HepG2 (cell line): Measurements from ENCODE around the gene ANAPC5.

Experiments
- HCFC1 ChIP-seq: fragments of 150-350 bp; IDR thresholded peaks from 2 replicates; pipeline ENCODE4 v1.6.1; 2014; ENCODE audit warnings: low read depth, low read length
- MYNN ChIP-seq: sonication (generic); formaldehyde crosslinking; IDR thresholded peaks from 2 replicates; pipeline ENCODE4 v1.4.0; 2020; ENCODE audit warnings: mild to moderate bottlenecking, low read depth, missing genetic modification reagents
- POLR2A ChIP-seq, 2 experiments: IDR thresholded peaks; 2 replicates each; pipeline ENCODE4 v1.6.1; 2011; ENCODE audit warnings: low read depth in 2 of 2, low read length in 2 of 2, mild to moderate bottlenecking in 1 of 2, moderate library complexity in 1 of 2; ENCODE audit not compliant: insufficient read depth in 1 of 2
- POLR2AphosphoS5 ChIP-seq: IDR thresholded peaks from 2 replicates; pipeline ENCODE4 v1.6.1; 2012; ENCODE audit warnings: low read depth, low read length
- RAD21 ChIP-seq: fragments of 450-650 bp; formaldehyde crosslinking; IDR thresholded peaks from 2 replicates; pipeline ENCODE4 v1.5.0; 2020; ENCODE audit warnings: mild to moderate bottlenecking
- SALL1 ChIP-seq: sonication (generic); formaldehyde crosslinking; IDR thresholded peaks from 2 replicates; pipeline ENCODE4 v1.8.0; 2022; ENCODE audit warnings: mild to moderate bottlenecking, missing genetic modification reagents
- ZNF225 ChIP-seq: sonication (generic); formaldehyde crosslinking; IDR thresholded peaks from 2 replicates; pipeline ENCODE4 v1.4.0; 2020; ENCODE audit warnings: mild to moderate bottlenecking, missing genetic modification reagents
- ZNF274 ChIP-seq: sonication (generic); formaldehyde crosslinking; IDR thresholded peaks from 2 replicates; pipeline ENCODE4 v1.5.1; 2020; ENCODE audit warnings: mild to moderate bottlenecking, missing genetic modification reagents
- TF ChIP-seq, protein P1 (sequence below): sonication (generic); formaldehyde crosslinking; IDR thresholded peaks from 2 replicates; pipeline ENCODE4 v1.5.0; 2020; ENCODE audit warnings: mild to moderate bottlenecking, missing genetic modification reagents, moderate library complexity
- TF ChIP-seq, protein P2 (sequence below): sonication (generic); formaldehyde crosslinking; IDR thresholded peaks from 2 replicates; pipeline ENCODE4 v1.4.0; 2020; ENCODE audit warnings: missing genetic modification reagents
- TF ChIP-seq, protein P3 (sequence below): sonication (generic); formaldehyde crosslinking; IDR thresholded peaks from 2 replicates; pipeline ENCODE4 v1.4.0; 2020; ENCODE audit warnings: missing genetic modification reagents, borderline replicate concordance

DNA sequence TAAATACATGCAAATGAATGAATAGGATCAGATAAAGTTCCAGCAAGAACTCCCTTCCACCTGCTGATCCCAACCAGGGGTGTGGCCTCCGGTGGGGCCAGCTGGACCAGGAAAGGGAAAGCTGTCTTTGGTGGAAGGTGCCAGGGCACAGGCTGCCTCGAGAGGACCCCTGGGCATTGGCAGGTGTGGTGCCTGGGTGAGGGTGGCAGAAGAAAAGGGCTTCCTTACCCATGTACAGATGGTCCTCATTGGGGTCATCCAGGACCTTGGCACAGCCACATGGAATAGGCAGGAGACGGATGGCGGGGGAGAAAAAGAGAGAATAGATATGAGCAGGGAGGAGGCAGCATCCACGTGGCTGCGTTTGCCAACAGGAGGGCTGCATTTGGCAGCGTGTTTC lies 92.1 kb downstream of the ANAPC5 start:
- TF ChIP-seq, protein P1, sequence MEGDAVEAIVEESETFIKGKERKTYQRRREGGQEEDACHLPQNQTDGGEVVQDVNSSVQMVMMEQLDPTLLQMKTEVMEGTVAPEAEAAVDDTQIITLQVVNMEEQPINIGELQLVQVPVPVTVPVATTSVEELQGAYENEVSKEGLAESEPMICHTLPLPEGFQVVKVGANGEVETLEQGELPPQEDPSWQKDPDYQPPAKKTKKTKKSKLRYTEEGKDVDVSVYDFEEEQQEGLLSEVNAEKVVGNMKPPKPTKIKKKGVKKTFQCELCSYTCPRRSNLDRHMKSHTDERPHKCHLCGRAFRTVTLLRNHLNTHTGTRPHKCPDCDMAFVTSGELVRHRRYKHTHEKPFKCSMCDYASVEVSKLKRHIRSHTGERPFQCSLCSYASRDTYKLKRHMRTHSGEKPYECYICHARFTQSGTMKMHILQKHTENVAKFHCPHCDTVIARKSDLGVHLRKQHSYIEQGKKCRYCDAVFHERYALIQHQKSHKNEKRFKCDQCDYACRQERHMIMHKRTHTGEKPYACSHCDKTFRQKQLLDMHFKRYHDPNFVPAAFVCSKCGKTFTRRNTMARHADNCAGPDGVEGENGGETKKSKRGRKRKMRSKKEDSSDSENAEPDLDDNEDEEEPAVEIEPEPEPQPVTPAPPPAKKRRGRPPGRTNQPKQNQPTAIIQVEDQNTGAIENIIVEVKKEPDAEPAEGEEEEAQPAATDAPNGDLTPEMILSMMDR (CRISPR knock-in tag), result no peak
- no peak for TF ChIP-seq ZNF274 (CRISPR knock-in tag)
- no peak for TF ChIP-seq POLR2AphosphoS5
- TF ChIP-seq, protein P2, sequence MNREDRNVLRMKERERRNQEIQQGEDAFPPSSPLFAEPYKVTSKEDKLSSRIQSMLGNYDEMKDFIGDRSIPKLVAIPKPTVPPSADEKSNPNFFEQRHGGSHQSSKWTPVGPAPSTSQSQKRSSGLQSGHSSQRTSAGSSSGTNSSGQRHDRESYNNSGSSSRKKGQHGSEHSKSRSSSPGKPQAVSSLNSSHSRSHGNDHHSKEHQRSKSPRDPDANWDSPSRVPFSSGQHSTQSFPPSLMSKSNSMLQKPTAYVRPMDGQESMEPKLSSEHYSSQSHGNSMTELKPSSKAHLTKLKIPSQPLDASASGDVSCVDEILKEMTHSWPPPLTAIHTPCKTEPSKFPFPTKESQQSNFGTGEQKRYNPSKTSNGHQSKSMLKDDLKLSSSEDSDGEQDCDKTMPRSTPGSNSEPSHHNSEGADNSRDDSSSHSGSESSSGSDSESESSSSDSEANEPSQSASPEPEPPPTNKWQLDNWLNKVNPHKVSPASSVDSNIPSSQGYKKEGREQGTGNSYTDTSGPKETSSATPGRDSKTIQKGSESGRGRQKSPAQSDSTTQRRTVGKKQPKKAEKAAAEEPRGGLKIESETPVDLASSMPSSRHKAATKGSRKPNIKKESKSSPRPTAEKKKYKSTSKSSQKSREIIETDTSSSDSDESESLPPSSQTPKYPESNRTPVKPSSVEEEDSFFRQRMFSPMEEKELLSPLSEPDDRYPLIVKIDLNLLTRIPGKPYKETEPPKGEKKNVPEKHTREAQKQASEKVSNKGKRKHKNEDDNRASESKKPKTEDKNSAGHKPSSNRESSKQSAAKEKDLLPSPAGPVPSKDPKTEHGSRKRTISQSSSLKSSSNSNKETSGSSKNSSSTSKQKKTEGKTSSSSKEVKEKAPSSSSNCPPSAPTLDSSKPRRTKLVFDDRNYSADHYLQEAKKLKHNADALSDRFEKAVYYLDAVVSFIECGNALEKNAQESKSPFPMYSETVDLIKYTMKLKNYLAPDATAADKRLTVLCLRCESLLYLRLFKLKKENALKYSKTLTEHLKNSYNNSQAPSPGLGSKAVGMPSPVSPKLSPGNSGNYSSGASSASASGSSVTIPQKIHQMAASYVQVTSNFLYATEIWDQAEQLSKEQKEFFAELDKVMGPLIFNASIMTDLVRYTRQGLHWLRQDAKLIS (CRISPR knock-in tag), result no peak
- TF ChIP-seq RAD21 (CRISPR knock-in tag), result no peak
- TF ChIP-seq SALL1, result no peak
- TF ChIP-seq ZNF225 (CRISPR knock-in tag), result no peak
- no peak for TF ChIP-seq HCFC1
- no peak for TF ChIP-seq POLR2A (IDR thresholded peaks at IDR 0.05; ENCODE audit: insufficient read depth in 1 of 2, low read depth in 2 of 2, low read length in 2 of 2)
- no peak for TF ChIP-seq MYNN (CRISPR knock-in tag)
- TF ChIP-seq, protein P3, sequence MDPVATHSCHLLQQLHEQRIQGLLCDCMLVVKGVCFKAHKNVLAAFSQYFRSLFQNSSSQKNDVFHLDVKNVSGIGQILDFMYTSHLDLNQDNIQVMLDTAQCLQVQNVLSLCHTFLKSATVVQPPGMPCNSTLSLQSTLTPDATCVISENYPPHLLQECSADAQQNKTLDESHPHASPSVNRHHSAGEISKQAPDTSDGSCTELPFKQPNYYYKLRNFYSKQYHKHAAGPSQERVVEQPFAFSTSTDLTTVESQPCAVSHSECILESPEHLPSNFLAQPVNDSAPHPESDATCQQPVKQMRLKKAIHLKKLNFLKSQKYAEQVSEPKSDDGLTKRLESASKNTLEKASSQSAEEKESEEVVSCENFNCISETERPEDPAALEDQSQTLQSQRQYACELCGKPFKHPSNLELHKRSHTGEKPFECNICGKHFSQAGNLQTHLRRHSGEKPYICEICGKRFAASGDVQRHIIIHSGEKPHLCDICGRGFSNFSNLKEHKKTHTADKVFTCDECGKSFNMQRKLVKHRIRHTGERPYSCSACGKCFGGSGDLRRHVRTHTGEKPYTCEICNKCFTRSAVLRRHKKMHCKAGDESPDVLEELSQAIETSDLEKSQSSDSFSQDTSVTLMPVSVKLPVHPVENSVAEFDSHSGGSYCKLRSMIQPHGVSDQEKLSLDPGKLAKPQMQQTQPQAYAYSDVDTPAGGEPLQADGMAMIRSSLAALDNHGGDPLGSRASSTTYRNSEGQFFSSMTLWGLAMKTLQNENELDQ (CRISPR knock-in tag), result no peak
